SIG-M5 treated with dmso at 0.1 percent for 504 hours (cell line): ENCODE measurements around the gene RNPEPL1.
"Not testable (repeated sequence)": the region's sequence is repeated elsewhere in the genome, so short reads cannot be mapped to it uniquely, and the experiment has no call there.

ENCODE experiments used
- DNase-seq: peaks from one replicate; lab custom pipeline; 2025; ENCODE audit not compliant: unreplicated experiment; lab: John Stamatoyannopoulos, UW

RNPEPL1 gene

DNA sequence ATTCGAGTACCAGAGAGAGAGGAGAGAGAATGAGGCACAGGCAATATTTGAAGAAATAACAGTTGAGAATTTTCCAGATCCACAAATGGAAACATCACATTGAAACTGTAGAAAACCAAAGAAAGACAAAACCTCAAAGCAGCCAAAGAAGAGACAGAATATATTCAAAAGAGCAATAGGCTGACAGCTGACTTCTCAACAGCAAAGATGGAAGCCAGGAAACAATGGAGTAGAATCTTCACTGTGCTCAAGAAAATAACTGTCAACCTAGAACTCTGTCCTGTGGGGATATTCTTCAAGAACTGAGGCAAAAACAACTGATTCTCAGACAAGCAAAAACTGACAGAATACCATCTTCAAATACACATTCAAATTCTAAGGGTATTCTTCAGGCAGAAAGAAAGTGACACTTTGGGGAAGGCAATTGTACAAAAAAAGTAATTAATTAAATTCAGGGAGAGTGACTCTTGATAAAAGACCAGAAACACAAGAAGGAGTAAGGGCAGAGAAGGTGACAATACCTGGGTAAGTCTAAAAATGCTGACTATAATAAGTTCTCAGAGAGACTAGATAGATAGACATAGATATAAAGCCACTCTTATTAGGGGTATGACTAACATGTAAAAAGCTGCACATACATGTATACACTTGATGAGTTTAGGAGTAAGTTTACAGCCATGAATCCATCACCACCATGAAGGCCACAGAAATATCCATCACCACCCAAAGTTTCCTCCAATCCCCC lies 36.1 kb upstream of the RNPEPL1 start:
- no peak for DNase-seq

DNA sequence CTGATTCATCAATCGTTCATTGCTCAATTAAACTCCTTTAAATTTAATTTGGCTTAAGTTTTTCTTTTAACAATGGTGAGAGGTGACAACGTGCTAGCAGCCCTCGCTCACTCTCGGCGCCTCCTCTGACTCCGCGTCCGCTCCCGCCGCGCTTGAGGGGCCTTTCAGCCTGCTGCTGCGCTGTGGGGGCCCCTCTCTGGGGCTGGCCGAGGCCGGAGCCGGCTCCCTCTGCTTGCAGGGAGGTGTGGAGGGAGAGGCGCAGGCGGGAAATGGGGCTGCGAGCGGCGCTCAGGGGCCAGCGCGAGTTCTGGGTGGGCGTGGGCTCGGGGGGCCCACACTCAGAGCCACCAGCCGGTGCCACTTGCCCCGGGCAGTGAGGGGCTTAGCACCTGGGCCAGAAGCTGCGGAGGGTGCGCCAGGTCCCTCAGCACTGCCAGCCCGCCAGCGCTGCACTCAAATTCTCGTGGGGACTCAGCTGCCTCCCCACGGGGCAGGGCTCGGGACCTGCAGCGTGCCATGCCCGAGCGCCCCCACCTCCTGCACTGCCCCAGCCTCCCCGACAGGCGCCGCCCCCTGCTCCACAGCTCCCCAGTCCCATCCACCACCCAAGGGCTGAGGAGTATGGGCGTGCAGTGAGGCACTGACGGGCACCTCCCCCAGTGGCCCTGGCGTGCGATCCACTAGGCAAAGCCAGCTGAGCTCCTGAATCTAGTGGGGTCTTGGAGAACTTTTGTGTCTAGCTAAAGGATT lies 30.1 kb upstream of the RNPEPL1 start:
- no peak for DNase-seq

DNA sequence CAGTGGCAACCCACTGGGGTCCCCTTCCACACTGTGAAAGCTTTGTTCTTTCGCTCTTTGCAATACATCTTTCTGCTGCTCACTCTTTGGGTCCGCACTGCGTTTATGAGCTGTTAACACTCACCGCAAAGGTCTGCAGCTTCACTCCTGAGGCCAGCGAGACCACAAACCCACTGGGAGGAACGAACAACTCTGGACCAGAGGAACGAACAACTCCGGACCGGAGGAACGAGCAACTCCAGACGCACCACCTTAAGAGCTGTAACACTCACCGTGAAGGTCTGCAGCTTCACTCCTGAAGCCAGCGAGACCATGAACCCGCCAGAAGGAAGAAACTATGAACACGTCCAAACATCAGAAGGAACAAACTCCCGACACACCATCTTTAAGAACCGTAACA lies 29.2 kb upstream of the RNPEPL1 start:
- not testable (repeated sequence) for DNase-seq

DNA sequence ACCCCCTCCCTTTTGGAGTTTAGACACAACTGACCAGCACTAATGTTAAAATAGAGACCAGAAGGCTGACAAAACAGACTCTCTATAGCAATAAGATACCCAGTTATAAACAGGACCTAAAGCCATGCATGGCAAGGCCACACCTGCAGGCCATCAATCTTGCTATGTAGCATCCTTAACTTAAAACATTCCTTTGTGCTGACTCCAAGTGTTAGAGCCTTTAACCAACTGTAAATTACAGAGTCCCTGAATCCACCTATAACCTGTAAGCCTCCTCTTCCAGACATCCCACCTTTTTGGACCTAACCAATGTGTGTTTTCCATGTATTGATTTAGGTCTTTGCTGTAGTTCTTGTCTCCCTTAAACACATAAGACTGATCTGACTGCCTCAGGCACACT lies 28.4 kb upstream of the RNPEPL1 start:
- no peak for DNase-seq

DNA sequence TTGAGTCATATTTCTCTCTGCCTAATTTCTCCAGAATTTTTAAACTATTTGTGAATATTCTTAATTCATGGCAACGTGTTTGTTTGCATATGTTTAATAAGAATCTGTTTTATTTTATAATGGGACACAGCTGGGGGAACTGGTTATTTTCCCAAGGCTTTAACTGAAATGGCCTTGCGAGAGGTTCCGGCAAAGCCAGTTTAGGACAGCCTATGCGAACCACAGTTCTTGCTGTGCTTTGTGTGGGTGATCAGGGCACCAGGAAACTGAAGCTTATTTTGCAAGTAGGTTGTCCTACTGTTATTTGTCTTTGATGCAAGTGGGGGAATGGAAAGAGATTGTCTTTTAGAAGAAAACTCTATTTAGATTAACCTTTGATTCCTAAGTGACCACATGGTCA lies 17.0 kb upstream of the RNPEPL1 start:
- no peak for DNase-seq

DNA sequence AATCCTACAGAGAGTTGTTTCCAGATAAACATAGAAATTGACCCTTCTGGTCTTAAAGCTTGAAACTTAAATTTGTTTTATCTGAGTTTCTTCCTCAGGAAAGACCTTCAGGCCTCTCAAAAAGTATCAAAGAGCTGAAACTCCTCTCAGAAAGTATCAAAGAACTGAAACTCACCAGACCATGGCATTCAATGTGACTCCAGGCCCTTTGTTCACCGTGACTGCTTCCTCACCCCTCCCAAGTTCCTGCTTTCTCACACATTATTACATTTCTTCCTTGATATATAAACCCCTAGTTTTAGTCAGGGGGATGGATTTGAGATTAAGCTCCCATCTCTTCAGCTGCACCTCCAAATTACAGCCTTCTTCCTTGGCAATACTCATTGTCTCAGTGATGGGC lies 16.5 kb upstream of the RNPEPL1 start:
- no peak for DNase-seq

DNA sequence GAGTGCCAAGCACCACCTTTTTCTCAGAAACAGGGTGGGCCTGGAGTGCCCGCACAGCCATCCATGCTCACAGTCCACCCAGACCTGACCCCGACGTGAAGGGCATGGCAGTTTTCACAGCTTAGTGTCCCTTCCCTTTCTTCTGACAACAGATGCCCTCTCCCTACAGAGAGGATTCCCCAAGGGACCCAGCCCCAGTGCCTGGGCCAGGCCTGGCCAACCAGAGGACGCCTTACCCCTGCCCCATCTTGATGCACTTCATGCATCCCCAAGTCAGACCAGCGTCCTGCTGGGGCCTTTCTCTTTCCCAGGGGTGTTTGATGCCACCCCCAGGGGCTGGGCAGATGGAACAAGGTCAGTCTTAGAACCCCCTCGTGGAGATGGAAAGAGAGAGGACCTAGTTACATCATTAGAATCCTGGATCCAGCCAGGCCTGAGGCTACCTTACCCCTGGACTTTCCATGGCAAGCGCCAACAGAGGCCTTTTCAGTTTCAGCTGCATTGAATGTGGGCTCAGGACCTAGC lies 14.3 kb upstream of the RNPEPL1 start:
- no peak for DNase-seq

DNA sequence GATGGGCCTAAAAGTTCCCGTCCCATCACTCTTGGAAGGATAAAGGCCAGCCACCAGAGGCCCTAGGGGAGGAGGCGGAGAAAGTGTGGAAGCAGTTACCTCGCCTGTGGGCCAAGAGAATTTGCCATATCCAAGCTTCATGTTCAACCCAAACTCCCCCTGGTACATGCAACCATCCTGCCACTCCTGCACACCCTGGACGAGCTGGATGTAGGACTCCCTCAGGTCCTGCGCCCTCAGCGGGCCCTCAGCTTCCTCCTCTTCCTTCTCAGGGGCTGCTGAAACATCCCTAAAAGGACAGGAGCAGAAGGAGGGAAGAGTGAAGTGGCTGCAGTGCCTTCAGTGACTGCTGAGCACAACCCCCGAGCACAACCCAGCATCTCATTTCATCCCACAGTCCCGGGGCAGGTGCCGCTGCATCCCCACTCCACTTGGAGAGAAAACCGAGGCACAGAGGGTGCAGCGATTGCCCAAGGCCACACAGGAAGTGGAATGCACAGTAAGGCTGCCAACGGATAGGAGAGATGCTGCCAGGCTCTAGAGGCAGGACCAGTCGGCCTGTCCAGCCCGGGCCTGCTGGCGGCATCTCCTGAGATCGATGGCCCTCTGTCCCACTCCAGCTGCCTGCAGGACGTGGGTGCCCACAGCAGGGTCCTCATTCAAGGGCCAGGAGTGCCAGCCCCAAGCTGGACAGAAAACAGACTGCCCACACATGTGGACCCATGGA lies 13.4 kb upstream of the RNPEPL1 start:
- no peak for DNase-seq

DNA sequence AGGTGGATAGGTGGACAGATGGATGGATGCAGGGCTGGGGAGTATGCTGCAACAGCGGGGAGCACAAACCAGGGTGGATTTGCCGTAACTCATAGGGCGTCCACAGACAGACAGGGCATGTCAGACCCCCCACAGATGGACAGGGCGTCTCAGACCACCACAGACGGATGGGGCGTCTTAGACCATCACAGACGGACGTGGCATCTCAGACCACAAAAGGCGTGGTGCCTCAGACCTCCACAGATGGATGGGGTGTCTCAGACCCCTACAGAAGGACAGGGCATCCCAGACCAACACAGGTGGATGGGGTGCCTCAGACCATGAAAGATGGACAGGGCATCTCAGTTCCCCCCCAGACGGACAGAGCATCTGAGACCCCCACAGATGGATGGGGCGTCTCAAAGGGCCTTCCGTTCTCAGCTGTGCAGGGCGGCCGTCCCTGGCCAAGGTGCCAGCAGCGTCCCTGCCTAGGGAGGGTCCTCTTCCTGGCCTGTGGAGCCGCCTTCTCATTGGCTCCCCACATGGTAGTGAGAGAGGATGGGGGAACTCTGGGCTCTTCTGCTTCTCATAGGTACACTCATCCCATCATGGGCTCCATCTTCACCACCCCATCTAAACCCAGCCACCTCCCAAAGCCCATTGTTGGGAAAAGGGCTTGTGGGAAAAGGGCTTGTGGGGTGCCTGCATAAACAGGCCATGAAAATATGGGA lies 12.6 kb upstream of the RNPEPL1 start:
- DNase-seq, result no peak

DNA sequence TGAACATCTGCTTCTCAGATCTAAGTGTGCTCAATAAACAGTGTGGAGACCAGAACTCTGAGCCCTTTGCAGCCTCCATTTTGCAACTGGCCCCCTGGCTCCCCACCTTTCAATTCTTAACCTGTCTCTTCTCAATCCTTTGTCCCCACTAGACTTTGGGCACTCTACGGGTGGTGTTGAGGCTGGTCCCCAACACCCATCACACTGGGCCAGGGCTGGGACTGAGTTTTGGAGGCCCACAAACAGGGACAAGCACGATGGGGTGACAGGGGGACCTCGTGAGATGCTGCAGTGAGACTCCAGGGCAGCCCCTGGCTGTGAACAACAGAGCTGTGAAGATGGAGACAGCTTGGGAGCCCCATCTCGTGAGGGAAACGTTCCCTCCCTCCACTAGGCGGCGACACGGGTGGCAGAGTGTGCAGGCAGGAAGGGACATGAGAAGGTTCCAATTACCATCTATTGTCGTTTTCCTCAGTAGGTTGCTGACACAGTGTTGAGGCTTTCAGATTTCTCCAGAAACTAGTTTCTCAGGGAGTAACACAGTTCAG lies 11.7 kb upstream of the RNPEPL1 start:
- DNase-seq, result peak; percentile 55

DNA sequence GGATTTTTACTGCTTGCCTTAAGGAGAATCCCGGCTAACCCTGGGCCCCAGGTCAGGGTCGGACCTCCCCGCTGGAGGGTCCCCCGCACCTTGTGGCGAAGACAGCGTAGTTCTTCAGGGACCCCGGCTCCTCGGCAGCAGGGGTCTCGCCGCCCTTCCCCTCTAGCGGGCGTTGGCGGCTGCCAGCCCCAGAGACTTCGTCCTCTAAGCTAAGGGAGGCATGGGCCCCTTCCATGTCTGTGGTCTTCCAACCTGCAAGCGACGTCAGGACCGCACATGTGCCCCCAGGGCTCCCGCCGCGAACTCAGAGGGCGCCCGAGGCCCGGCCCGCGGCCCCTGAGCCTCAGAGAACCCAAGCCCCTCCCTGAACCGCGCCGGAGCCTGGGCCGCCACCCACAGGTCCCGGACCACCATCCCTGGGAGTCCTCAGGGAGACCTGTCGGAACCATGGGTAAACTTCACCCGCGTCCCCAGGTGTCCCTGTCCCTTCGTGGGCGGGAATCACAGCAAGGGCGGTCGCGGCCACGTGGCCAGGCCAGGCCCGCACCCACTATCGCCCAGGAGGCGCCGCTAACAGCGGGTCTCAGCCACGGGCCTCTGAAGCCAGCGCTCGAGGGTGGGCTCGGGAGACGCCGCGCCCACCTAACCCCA lies 11.1 kb upstream of the RNPEPL1 start:
- no peak for DNase-seq

DNA sequence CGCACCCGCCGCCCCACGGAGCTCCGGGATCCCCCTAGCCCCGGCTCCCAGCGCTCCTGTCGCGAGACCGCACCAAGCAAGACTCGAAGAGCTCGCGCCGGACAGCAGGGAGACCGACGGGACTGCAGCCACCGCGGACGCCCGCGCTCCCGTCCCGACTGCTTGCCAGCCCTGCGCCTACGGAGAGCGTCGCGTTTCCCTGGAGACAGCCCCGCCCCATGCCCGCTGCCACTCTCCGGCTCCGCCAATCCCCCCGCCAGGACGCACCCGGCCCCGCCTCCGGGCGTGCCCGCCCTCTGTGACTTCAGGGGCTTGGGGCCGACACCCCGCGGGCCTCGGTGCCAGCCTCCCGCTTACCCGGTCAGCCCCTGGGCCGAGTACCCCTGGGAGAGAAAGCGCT lies 10.5 kb upstream of the RNPEPL1 start, which contains the start of gene ANKMY1:
ANKMY1 (minus strand) TSS at position 181 of the 400 bp plus-strand sequence. CDS start 653 bp downstream, outside the sequence.
- DNase-seq, result no peak

DNA sequence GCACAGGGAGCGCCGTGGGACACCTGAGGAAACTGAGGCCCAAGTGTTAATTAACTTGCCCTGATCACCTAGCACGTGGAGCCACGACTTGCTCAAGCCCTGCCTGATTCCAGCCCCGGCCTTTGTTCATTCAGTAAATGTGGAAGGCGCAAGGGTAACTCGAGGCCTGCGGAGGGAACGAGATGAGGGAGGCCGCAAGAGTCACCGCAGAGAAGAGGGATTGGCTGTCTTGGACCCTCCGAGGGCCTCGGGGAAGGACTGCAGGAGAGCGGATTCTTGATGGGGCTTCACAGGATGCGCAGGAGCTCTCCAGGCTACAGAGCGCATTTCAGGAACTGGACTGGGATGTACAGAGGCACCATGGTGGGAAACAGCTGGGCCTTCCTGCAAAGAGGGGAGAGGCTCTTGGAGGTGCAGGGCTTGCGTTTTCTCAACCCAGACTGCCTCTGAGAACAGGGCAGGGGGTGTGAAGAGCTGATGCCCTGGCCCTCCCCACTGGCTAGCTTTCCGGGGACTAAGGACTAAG lies 10.0 kb upstream of the RNPEPL1 start:
- DNase-seq, result no peak

DNA sequence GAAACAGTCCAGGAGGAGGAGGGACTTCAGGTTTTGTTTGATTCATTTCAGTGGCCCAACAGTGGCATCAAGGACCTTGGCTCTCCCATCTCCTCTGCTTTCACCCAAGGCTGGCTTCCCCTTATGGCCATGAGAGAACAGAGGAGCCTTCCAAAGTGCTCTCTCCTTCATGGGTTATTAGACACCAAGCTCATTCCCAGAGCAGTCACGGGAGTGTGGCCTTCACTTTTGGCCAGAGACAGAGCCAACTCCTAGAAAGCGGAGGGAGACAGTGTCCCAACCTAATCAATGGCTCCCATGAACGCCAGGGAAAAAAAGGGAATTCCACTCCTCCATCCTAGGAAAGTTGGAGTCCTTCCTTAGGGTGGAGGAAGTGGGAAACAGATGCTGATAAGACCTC lies 9.0 kb upstream of the RNPEPL1 start:
- no peak for DNase-seq

DNA sequence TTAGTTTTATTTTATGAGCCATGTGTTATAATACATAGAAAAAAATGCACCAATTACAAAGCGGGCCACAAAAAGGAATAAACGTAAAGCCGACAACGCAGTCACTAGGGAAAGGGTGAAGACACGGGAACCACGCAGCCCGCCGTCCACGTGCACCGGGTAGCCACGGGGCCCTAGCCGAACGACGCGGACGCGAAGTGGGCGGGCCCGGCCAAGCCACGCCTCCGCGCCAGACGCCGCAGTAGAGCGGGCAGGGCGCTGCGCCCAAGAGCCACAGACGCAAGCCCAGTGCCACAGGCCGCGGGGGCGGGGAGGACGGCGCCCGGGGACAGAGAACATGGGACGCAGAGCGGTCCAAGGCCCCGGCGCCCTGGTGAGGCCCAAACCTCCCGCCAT lies 8.2 kb upstream of the RNPEPL1 start, which contains the start of gene DUSP28:
DUSP28 (plus strand) TSS at position 274 of the 396 bp plus-strand sequence. CDS start 328 bp downstream, outside the sequence.
- peak; percentile 85 for DNase-seq

DNA sequence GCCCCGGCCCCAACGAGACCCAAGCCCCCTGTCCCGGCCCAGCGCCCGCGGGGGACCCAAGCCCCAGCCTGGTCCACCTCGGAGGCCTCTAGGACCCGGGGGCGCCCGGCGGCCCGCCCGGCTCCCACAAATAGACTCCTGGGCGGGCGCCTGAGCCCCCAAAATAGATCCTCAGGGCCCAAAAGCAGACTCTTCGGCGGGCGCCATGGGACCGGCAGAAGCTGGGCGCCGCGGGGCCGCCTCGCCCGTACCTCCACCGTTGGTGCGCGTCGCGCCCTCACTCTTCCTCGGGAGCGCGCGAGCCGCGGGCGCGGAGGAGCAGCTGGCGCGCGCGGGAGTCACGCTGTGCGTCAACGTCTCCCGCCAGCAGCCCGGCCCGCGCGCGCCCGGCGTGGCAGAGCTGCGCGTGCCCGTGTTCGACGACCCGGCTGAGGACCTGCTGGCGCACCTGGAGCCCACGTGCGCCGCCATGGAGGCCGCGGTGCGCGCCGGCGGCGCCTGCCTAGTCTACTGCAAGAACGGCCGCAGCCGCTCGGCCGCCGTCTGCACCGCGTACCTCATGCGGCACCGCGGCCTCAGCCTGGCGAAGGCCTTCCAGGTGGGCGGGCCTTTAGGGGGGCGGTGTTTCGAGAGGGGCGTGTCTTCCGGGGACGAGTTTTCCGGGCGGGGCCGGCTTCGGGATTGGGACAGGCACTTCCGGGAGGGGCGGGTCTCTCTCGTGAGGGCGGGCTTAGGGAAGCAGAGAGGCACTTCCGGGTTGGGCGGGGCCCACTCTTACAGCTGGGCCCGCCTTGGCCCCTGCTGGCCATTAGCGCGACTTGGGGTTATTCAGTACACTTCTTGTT lies 7.6 kb upstream of the RNPEPL1 start:
- peak; percentile 98 for DNase-seq

DNA sequence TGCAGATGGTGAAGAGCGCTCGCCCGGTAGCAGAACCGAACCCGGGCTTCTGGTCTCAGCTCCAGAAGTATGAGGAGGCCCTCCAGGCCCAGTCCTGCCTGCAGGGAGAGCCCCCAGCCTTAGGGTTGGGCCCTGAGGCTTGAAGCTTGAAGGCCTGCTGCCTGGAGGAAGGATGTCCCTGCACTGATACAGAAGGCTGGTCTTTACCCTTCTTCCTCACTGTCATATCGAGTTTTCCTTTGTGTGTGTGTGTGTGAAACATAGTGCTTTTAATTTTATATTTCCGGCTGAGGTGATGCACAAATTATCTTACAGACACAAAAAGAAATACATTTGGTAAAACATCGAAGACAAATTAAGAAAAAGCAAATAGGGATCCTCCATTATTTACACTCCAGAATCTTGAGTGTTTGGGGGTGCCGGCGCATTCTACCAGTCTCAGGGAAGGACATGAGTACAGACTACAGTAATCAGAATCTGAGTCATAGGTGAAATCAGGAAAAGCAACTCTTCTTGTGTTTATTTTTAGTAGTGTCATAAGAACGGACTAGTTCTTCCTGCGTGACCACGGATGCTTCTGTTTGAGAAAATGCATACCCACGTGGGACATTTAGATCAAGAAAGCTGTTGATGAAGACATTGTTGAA lies 6.8 kb upstream of the RNPEPL1 start:
- DNase-seq, result peak; percentile 76

DNA sequence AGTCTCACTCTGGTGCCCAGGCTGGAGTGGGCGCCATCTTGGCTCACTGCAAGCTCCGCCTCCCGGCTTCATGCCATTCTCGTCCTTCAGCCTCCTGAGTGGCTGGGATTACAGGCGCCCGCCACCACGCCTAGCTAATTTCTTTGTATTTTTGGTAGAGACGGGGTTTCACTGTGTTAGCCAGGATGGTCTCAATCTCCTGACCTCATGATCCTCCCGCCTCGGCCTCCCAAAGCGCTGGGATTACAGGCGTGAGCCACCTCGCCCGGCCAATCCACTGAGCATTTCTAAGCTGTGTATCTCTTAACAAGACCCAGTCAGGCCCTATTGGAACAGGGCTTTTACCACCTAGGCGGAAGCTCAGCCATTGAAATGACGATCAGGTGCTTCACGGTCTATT lies 5.1 kb upstream of the RNPEPL1 start:
- not testable (repeated sequence) for DNase-seq
